NB4 (cell line): Measurements from ENCODE around the gene ACSL5.

ENCODE experiments used
- MYC ChIP-seq: IDR thresholded peaks from 2 replicates; pipeline ENCODE4 v1.6.1; 2011; ENCODE audit warnings: low read depth, low read length
- POLR2A ChIP-seq: IDR thresholded peaks from 2 replicates; pipeline ENCODE4 v1.6.1; 2011; ENCODE audit warnings: mild to moderate bottlenecking; ENCODE audit not compliant: insufficient read length; ENCODE audit errors: extremely low read depth
- TF ChIP-seq, protein P1 (sequence below): IDR thresholded peaks from one replicate; pipeline ENCODE4 v1.5.1; 2012; ENCODE audit warnings: low read depth, low read length
- TF ChIP-seq, protein P2 (sequence below): IDR thresholded peaks from 2 replicates; pipeline ENCODE4 v1.6.1; 2011; ENCODE audit warnings: low read depth, low read length

DNA sequence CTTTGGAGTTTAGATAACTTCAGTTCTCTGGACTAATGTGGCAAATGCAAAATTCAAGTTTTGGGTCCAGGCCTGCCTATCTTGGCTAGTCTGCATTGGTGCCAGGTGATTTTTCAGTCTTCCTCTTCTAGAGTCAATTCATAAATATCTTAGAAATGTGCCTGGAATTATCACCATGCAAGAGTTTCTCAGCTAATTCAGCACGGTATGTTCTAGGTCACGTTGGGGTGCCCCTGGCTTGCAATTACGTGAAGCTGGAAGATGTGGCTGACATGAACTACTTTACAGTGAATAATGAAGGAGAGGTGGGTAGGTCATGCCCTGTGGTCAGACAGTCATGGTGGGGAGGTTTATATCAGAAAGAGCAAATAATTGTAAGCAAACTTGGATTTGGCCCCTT lies 47.8 kb downstream of the ACSL5 start:
- TF ChIP-seq, protein P1, sequence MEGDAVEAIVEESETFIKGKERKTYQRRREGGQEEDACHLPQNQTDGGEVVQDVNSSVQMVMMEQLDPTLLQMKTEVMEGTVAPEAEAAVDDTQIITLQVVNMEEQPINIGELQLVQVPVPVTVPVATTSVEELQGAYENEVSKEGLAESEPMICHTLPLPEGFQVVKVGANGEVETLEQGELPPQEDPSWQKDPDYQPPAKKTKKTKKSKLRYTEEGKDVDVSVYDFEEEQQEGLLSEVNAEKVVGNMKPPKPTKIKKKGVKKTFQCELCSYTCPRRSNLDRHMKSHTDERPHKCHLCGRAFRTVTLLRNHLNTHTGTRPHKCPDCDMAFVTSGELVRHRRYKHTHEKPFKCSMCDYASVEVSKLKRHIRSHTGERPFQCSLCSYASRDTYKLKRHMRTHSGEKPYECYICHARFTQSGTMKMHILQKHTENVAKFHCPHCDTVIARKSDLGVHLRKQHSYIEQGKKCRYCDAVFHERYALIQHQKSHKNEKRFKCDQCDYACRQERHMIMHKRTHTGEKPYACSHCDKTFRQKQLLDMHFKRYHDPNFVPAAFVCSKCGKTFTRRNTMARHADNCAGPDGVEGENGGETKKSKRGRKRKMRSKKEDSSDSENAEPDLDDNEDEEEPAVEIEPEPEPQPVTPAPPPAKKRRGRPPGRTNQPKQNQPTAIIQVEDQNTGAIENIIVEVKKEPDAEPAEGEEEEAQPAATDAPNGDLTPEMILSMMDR = no peak
- TF ChIP-seq POLR2A (no peak), MYC (no peak)
- TF ChIP-seq, protein P2, sequence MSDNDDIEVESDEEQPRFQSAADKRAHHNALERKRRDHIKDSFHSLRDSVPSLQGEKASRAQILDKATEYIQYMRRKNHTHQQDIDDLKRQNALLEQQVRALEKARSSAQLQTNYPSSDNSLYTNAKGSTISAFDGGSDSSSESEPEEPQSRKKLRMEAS = no peak
